ENCODE data around the gene CRTC1.

Gene CRTC1, protein sequence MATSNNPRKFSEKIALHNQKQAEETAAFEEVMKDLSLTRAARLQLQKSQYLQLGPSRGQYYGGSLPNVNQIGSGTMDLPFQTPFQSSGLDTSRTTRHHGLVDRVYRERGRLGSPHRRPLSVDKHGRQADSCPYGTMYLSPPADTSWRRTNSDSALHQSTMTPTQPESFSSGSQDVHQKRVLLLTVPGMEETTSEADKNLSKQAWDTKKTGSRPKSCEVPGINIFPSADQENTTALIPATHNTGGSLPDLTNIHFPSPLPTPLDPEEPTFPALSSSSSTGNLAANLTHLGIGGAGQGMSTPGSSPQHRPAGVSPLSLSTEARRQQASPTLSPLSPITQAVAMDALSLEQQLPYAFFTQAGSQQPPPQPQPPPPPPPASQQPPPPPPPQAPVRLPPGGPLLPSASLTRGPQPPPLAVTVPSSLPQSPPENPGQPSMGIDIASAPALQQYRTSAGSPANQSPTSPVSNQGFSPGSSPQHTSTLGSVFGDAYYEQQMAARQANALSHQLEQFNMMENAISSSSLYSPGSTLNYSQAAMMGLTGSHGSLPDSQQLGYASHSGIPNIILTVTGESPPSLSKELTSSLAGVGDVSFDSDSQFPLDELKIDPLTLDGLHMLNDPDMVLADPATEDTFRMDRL

GRCh38 chr19:18683109-18683957 is at the start of gene CRTC1:
TSS of gene CRTC1 (plus strand) at chr19:18683680. CDS start at chr19:18683703, 23 bp downstream.
- DNase-seq (ENCODE audit: low read depth in 2 of 2) = peak; percentile 87 to 91

GRCh38 chr19:18634612-18635297 is 48.7 kb upstream of the CRTC1 start:
- DNase-seq (ENCODE audit: low read depth in 2 of 2) = no peak

- no peak for DNase-seq (ENCODE audit: low read depth in 2 of 2)
Observed at GRCh38 chr19:18635831-18636182, 47.7 kb upstream of the CRTC1 start.

- DNase-seq (ENCODE audit: low read depth in 2 of 2) = peak; percentile 98 to 100
Observed at GRCh38 chr19:18636183-18636968, 47.1 kb upstream of the CRTC1 start.

DNA sequence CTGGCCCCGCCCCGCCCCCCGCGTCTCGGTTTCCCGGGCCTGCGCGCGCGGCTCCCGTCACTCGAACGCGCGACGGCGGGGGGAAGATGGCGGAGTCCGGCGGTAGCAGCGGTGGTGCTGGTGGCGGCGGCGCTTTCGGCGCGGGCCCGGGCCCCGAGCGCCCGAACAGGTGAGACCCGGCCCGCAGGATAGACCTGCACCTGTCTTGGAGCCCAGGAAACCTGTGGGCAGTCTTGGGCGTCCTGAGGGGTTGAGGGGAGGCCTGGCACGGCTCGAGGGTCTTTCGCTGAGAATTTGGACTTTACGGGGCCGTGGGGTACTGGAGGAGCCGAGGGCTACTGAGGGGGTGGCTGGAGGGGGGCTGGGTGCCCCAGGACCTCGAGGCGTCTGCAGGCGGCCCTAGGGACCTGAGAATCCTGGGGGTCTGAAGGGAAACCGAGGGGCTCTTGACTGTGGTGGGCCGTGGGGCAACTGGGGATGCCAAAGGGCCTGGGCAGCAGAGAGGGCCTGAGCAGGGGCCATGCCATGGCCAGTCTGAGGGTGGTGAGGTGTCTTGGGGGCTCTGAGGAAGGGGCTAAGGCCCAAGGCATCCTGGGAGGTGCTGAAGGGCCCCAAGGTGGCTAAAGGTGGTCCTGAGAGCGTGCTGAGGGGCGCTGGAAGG is 46.4 kb upstream of the CRTC1 start, which contains the start of gene KLHL26:
Gene KLHL26 (plus strand): TSS at position 60 of the 661 bp plus-strand sequence. CDS start 27 bp downstream, at position 87.
- DNase-seq (ENCODE audit: low read depth in 2 of 2) = no peak

DNA sequence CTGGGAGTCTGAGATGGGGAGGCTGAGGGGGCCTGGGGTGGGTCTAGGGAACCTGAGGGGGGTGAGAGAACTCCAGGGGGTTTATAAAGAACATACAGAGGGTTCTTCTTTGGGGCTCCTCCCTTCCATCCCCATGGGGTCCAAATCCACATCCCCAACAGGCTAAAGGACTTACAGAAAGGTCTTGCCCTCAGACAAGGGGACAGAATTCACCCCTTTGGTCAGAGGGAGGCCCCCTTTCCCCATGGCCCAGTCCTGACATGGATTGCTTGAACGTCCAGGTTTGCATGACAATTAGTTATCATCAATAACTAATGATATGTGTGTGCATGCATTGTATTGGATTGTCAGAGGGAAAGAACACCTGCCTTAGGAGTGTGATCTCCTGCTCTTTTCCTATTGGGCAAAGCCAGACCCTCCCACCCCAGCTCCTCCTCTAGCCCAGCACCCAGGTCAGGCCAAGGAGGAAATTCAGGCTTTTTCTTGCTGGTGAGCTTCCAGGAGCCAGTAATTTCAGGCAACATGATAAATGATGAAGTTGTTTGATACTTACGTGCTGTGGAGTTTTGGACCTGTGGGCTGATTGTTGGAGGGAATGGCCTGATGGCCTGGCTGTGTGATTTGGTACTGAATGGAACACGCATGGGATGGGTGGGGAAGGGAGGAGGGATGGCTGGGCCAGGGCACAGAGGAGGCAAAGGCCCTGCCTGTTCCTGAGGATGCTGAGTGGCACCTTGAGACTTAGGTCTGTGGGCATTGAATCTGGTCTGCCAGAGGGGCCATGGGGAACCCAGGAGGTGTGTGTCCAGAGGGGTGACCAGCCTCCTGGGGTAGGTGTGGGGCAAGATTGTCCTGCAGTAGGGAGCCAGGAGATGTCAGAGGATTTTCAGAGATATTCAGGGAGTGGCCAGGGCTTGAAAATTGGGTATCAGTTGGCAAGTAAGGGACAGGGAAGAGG is 45.5 kb upstream of the CRTC1 start:
- DNase-seq (ENCODE audit: low read depth in 2 of 2) = no peak

- no peak for DNase-seq (ENCODE audit: low read depth in 2 of 2)
Observed at GRCh38 chr19:18639706-18640243, 43.7 kb upstream of the CRTC1 start.

- no peak for DNase-seq (ENCODE audit: low read depth in 2 of 2)
Observed at GRCh38 chr19:18644196-18645034, 39.1 kb upstream of the CRTC1 start.

DNA sequence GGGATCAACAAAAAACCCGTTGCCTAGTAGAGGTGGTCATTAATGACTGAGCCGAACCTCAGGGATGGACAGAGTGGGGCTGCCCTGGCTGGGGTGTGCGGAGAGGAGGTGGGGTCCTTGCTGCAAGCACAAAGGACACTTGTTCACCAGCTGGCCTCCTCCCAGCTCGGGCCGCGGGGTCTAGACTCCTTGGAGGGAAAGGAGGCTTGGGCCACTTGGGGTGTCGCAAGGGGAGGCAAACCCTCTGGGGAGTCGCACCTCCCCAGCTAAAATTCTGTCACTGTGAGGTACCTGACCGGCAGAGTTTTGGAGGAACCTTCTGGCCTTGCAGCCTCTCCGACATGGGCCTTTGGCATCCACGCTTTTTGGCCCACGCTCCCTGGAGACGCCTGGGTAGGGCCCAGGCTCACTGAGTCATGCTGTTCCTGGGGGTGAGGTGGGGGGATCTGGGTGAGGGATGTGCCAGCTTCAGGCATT is 38.4 kb upstream of the CRTC1 start:
- DNase-seq (ENCODE audit: low read depth in 2 of 2) = no peak

DNA sequence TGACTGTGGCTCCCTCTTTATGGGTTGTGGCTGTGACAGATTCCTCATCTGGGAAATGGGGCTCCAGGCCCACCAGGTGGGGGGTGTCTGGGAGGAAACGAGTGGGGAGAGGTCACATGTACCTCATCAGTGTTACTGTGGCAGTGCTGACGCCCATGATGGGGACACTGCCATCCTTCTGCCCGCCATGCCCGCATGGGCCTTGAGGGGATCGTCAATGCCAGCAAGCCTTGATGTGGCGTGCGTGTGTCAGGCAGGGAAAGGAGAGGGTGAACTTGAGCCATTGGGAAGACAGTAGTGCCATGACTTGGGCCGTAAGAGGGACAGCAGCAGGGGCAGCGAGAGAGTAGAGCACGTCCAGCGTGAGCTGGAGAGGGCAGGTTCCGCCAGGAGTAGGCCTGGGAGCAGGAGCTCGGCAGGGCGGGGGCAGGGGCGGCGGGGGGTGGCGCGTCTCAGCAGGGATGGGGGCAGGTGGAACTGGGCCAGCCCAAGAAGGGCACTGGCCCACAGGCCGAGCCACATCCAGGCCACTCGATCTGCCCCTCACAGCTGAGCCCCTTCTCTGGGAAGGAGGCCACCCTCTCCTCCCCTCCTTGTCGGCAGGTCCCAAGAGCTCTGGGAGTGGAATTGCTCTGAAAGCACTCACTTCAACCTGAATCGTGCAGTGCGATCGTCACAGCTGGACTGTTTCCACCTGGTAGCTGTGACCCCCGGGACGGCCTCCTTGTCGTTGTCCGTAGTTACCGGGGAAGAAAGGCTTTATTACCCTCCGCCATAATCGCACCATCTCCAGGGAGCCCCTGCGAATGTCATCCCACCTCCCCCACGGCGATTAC is 36.7 kb upstream of the CRTC1 start:
- DNase-seq (ENCODE audit: low read depth in 2 of 2) = no peak

GRCh38 chr19:18647371-18647767 is 36.1 kb upstream of the CRTC1 start:
- no peak for DNase-seq (ENCODE audit: low read depth in 2 of 2)

- no peak for DNase-seq (ENCODE audit: low read depth in 2 of 2)
Observed at GRCh38 chr19:18647807-18648206, 35.7 kb upstream of the CRTC1 start.

DNA sequence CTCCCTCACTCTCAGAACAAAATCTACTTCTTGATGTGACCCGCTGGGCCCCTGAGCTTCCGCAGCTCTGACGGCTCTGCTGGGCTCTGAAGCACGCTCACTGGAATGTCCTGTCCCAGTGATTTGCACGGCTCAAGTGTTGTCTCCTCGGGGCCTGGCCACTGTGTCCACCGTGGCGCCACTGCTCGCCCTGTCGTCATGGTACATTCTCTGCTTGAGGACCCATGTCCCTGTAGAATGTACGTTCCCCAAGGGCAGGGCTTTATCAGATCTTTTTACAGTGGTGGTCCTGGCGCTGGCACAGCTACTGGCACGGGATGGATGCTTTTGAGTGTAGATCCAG is 34.5 kb upstream of the CRTC1 start:
- no peak for DNase-seq (ENCODE audit: low read depth in 2 of 2)

DNA sequence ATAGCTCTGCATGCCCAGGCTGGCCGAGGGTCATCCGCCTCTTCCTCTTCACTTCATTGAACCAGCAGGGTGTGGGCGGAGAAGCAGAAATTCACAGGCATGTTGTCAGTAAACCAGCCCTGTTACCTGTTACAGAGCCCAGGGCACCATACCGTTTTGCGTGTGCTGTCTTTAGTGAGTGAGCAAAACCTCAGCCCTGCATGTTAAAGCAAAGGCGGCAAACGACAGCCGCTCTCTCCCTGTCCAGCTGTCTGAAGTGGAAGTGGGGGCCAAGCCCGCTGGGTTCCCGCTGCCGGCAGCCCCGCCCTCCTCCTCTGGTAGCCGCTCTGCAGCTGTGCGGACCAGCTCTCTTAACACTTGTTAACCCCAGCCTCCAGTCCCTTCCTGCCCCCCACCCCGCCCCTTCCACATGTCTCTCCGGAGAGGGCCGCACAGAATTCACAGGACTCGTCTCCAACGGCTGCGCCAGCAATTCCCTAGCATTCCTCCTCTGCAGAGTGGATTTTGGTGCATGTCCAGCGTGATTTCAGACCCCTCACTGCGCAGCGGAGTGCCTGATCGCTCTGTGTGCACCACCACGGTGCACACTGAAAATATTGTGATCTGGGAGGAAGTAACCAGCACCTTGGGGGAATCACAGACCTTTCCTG is 34.0 kb upstream of the CRTC1 start:
- no peak for DNase-seq (ENCODE audit: low read depth in 2 of 2)

- no peak for DNase-seq (ENCODE audit: low read depth in 2 of 2)
Observed at GRCh38 chr19:18650021-18650390, 33.5 kb upstream of the CRTC1 start.

DNA sequence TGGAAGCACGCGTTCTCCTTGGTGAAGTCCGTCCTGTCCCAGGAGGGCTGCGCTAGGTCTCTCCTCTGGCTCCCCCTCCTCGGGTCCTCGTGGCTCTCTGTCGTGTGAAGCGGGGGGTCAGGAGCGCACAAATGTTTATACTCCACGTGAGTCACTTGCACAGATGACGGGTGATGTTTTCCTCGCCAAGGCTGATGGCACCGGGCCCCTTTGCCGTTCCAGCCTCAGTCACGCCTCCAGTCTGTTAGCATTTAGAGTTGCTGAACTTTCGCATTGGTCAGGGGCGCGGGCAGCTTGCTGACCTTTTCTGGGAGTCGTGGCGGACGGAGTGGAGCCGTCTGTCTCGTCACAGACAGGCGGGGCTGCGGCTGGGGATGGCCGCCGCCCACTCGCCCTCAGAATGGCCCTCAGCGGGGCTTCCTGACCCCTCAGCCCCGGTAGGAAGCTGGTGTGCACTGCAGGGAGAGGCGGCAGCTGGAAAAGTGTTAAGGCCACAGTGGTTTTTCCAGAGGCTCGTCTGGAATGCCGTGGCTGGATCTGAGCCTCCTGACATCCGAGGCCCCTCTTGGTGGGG is 32.9 kb upstream of the CRTC1 start:
- no peak for DNase-seq (ENCODE audit: low read depth in 2 of 2)

All from stimulated activated CD8-positive, alpha-beta memory T cell treated with anti-CD3 and anti-CD28 coated beads, Interleukin-2, amount 100 ng/mL, for 48 hours (primary cell).